GM23248 (cell line): ENCODE results near the gene DEDD. TPM values are rescaled to one million over a fixed set of nuclear protein-coding genes. Genes with fewer than 3 reads are reported as not detected.

Experiments used
- DNase-seq: peaks from one replicate; pipeline ENCODE4 v3.0.0-alpha.2; 2015
- H2AFZ ChIP-seq: fragments of 200-600 bp; sonication (generic); 2 replicates; pipeline ENCODE4 v1.6.1; 2016; ENCODE audit warnings: antibody characterized with exemption
- H3F3A ChIP-seq: fragments of 200-600 bp; sonication (generic); 2 replicates; pipeline ENCODE4 v1.6.1; 2016; ENCODE audit warnings: mild to moderate bottlenecking, antibody characterized with exemption, mixed run types; ENCODE audit not compliant: insufficient read depth
- H3K27ac ChIP-seq: fragments of 200-600 bp; sonication (generic); 2 replicates; pipeline ENCODE4 v1.5.1; 2016; ENCODE audit warnings: mild to moderate bottlenecking
- H3K27me3 ChIP-seq: fragments of 200-600 bp; sonication (generic); replicated peaks from 2 replicates; pipeline ENCODE4 v1.6.1; 2016; ENCODE audit warnings: mild to moderate bottlenecking; ENCODE audit not compliant: insufficient read depth
- H3K36me3 ChIP-seq: fragments of 200-600 bp; sonication (generic); 2 replicates; pipeline ENCODE4 v1.6.1; 2016; ENCODE audit warnings: low read depth, mild to moderate bottlenecking
- H3K4me1 ChIP-seq: fragments of 200-600 bp; sonication (generic); 2 replicates; pipeline ENCODE4 v1.6.1; 2016; ENCODE audit warnings: mild to moderate bottlenecking; ENCODE audit not compliant: insufficient read depth
- H3K4me2 ChIP-seq: fragments of 200-600 bp; sonication (generic); one replicate; pipeline ENCODE4 v1.6.1; 2016; ENCODE audit warnings: mild to moderate bottlenecking; ENCODE audit not compliant: unreplicated experiment
- H3K4me3 ChIP-seq: fragments of 200-600 bp; sonication (generic); 2 replicates; pipeline ENCODE4 v1.5.1; 2016; ENCODE audit warnings: mild to moderate bottlenecking
- H3K79me2 ChIP-seq: fragments of 200-600 bp; sonication (generic); 2 replicates; pipeline ENCODE4 v1.6.1; 2016; ENCODE audit warnings: mild to moderate bottlenecking; ENCODE audit not compliant: insufficient read depth
- H3K9ac ChIP-seq: fragments of 200-600 bp; sonication (generic); 2 replicates; pipeline ENCODE4 v1.6.1; 2016; ENCODE audit warnings: mild to moderate bottlenecking
- H3K9me2 ChIP-seq: fragments of 200-600 bp; sonication (generic); 2 replicates; pipeline ENCODE4 v1.6.1; 2016; ENCODE audit warnings: mixed run types, mild to moderate bottlenecking, moderate library complexity; ENCODE audit not compliant: insufficient read depth
- H3K9me3 ChIP-seq: fragments of 200-600 bp; sonication (generic); one replicate; pipeline ENCODE4 v1.6.1; 2017; ENCODE audit warnings: low read depth
- H4K20me1 ChIP-seq: fragments of 200-600 bp; sonication (generic); 2 replicates; pipeline ENCODE4 v1.6.0; 2016; ENCODE audit not compliant: insufficient read depth
- EZH2 ChIP-seq: fragments of 200-600 bp; sonication (generic); IDR thresholded peaks from 2 replicates; pipeline ENCODE4 v1.6.1; 2018; ENCODE audit warnings: antibody characterized with exemption, mild to moderate bottlenecking; ENCODE audit not compliant: insufficient read depth, poor library complexity, severe bottlenecking
- EZH2phosphoT487 ChIP-seq: fragments of 200-600 bp; sonication (generic); IDR thresholded peaks from 2 replicates; pipeline ENCODE4 v1.6.1; 2018; ENCODE audit warnings: antibody characterized with exemption, moderate library complexity, mild to moderate bottlenecking, low read depth; ENCODE audit not compliant: insufficient read depth
- WGBS, 2 experiments: methylation state at CpG; one replicate each; pipeline ENCODE4 v1.1.6; 2015 to 2017; ENCODE audit warnings: low lambda C conversion rate in 2 of 2, low coverage in 1 of 2; ENCODE audit errors: missing lambda C conversion rate in 2 of 2; 5-methylcytosine and 5-hydroxymethylcytosine counted together
- in situ Hi-C: fragments of 300-500 bp; cut with MboI; formaldehyde crosslinking; loops from 2 replicates; pipeline ENCODE4 v1.15.0; 2020
- polyA plus RNA-seq: library from polyadenylated mRNA; unstranded; fragments of >200 nt; fragmentation: Nextera tagmentation; extraction: Ambion mirVana; gene quantifications from 2 replicates; pipeline ENCODE4 v1.2.1, GENCODE V29; 2016
- total RNA-seq: library from RNA; depleted of rRNA; stranded (reverse); fragments of >200 nt; shearing (Covaris generic); gene quantifications from 2 replicates; pipeline ENCODE4 v1.2.3, GENCODE V29; 2014

The DEDD gene
- total and polyA plus RNA-seq, 2 experiments from 2014 or later = 36.7 to 37.8 TPM

GRCh38 chr1:161079436-161080110 lies 52.9 kb downstream of the DEDD start:
- no peak overlapping the region for H3K9ac ChIP-seq
- peak overlapping the region; percentile 64; the same call in 1 of the 2 replicates for H2AFZ ChIP-seq
- H3K9me3 ChIP-seq = no peaks in the 10 kb centered on the region
- no peak overlapping the region for H3K4me2 ChIP-seq
- H4K20me1 ChIP-seq = no peaks in the 10 kb centered on the region
- in situ Hi-C loops = no loop called here
- H3K4me1 ChIP-seq = peaks cover 45% of the 10 kb centered on the region
- no peaks in the 10 kb centered on the region for H3K79me2 ChIP-seq
- no peaks in the 10 kb centered on the region for H3K27me3 ChIP-seq
- H3K27ac ChIP-seq = peak overlapping the region; percentile 88
- H3K36me3 ChIP-seq = no peaks in the 10 kb centered on the region
- peaks cover 31% of the 10 kb centered on the region for H3F3A ChIP-seq
- 63 to 70% methylated on average over 39 to 41 of the region's 41 CpGs for WGBS, 2 experiments
- no peak for TF ChIP-seq EZH2
- TF ChIP-seq EZH2phosphoT487 = no peak
- no peak for DNase-seq
- H3K4me3 ChIP-seq = no peak overlapping the region
- H3K9me2 ChIP-seq = no peaks in the 10 kb centered on the region

- H3K27me3 ChIP-seq = no peaks in the 10 kb centered on the region
- H3K4me1 ChIP-seq = peaks cover 25% of the 10 kb centered on the region
- TF ChIP-seq EZH2 (no peak), EZH2phosphoT487 (no peak)
- in situ Hi-C loops = no loop called here
- 51 to 59% methylated on average over 9 of the region's 9 CpGs for WGBS, 2 experiments
- no peaks in the 10 kb centered on the region for H3K36me3 ChIP-seq
- H3K9me2 ChIP-seq = no peaks in the 10 kb centered on the region
- DNase-seq = no peak
- peaks cover 16% of the 10 kb centered on the region for H3F3A ChIP-seq
- no peak overlapping the region for H3K9ac ChIP-seq
- no peaks in the 10 kb centered on the region for H3K79me2 ChIP-seq
- H3K4me2 ChIP-seq = no peak overlapping the region
- H2AFZ ChIP-seq = no peak overlapping the region
- H3K9me3 ChIP-seq = no peaks in the 10 kb centered on the region
- no peak overlapping the region for H3K4me3 ChIP-seq
- no peaks in the 10 kb centered on the region for H4K20me1 ChIP-seq
- no peak overlapping the region for H3K27ac ChIP-seq
Observed at GRCh38 chr1:161077426-161077825, 55.0 kb downstream of the DEDD start.

GRCh38 chr1:161076410-161076809 lies 56.1 kb downstream of the DEDD start:
- H3K4me3 ChIP-seq = no peak overlapping the region
- no peaks in the 10 kb centered on the region for H4K20me1 ChIP-seq
- no peak overlapping the region for H3K27ac ChIP-seq
- no peak overlapping the region for H3K9ac ChIP-seq
- no peaks in the 10 kb centered on the region for H3K9me3 ChIP-seq
- no peaks in the 10 kb centered on the region for H3K27me3 ChIP-seq
- no peaks in the 10 kb centered on the region for H3K79me2 ChIP-seq
- in situ Hi-C loops = no loop called here
- no peak overlapping the region for H3K4me2 ChIP-seq
- peaks cover 15% of the 10 kb centered on the region for H3K4me1 ChIP-seq
- H2AFZ ChIP-seq = no peak overlapping the region
- H3K36me3 ChIP-seq = no peaks in the 10 kb centered on the region
- TF ChIP-seq EZH2 (no peak), EZH2phosphoT487 (no peak)
- DNase-seq = no peak
- peaks cover 16% of the 10 kb centered on the region for H3F3A ChIP-seq
- H3K9me2 ChIP-seq = no peaks in the 10 kb centered on the region

- in situ Hi-C loops = no loop called here
- H3K9me2 ChIP-seq = no peaks in the 10 kb centered on the region
- TF ChIP-seq EZH2 (no peak), EZH2phosphoT487 (no peak)
- no peaks in the 10 kb centered on the region for H3K79me2 ChIP-seq
- H3K9me3 ChIP-seq = no peaks in the 10 kb centered on the region
- no peak overlapping the region for H3K9ac ChIP-seq
- H3K4me3 ChIP-seq = no peak overlapping the region
- H3K4me2 ChIP-seq = no peak overlapping the region
- H3K27me3 ChIP-seq = no peaks in the 10 kb centered on the region
- no peaks in the 10 kb centered on the region for H3K4me1 ChIP-seq
- 0 out of 2 replicates have a peak overlapping the region, but pooled peaks have one; percentile 24 for H2AFZ ChIP-seq
- H3K27ac ChIP-seq = no peak overlapping the region
- no peaks in the 10 kb centered on the region for H4K20me1 ChIP-seq
- 74 to 79% methylated on average over 11 to 12 of the region's 12 CpGs for WGBS, 2 experiments
- H3K36me3 ChIP-seq = no peaks in the 10 kb centered on the region
- no peak for DNase-seq
- H3F3A ChIP-seq = no peaks in the 10 kb centered on the region
Observed at GRCh38 chr1:161074676-161075368, 57.6 kb downstream of the DEDD start.
